ENCODE results near the gene ATP5F1B.
"Not testable (repeated sequence)": the region's sequence is repeated elsewhere in the genome, so short reads cannot be mapped to it uniquely, and the experiment has no call there.

GRCh38 chr12:56653781-56654180 is 8.0 kb upstream of the ATP5F1B start:
- not testable (repeated sequence) for TF ChIP-seq CTCF (IDR thresholded peaks at IDR 0.05; ENCODE audit: poor library complexity, severe bottlenecking); EP300 (conservative IDR thresholded peaks at IDR 0.05; ENCODE audit: poor library complexity, severe bottlenecking); EZH2 (IDR thresholded peaks at IDR 0.05; ENCODE audit: borderline replicate concordance, insufficient read depth, low read length, poor library complexity, severe bottlenecking); REST (IDR thresholded peaks at IDR 0.05; ENCODE audit: borderline replicate concordance); SMC3 (conservative IDR thresholded peaks at IDR 0.05; ENCODE audit: poor library complexity); TAF1 (IDR thresholded peaks at IDR 0.05; ENCODE audit: low read depth); MXI1 (conservative IDR thresholded peaks at IDR 0.05; ENCODE audit: poor library complexity, severe bottlenecking)
